CD4-positive, alpha-beta T cell treated with Interleukin-4 for 4 hours (primary cell): ENCODE measurements around the gene STOX2.

Source experiments
- DNase-seq: peaks from one replicate; pipeline ENCODE4 v3.0.0-alpha.2; 2020

STOX2 gene

GRCh38 chr4:183905081-183905592, at the start of gene STOX2:
Gene STOX2, plus strand, starts transcription at chr4:183905307. Its CDS starts 1,484 bp downstream, at chr4:183906791.
- DNase-seq, result no peak

- DNase-seq, result no peak
These were observed 49.5 kb upstream of the STOX2 start for GRCh38 chr4:183855323-183856190.

GRCh38 chr4:183857040-183857439, 48.1 kb upstream of the STOX2 start:
- DNase-seq, result no peak

- no peak for DNase-seq
These were observed 47.0 kb upstream of the STOX2 start for GRCh38 chr4:183858011-183858615.

- DNase-seq, result no peak
These were observed 45.0 kb upstream of the STOX2 start for GRCh38 chr4:183860119-183860518.

GRCh38 chr4:183860731-183861130, 44.4 kb upstream of the STOX2 start:
- DNase-seq, result no peak

GRCh38 chr4:183861426-183861825, 43.7 kb upstream of the STOX2 start:
- DNase-seq, result no peak

GRCh38 chr4:183863155-183863825, 41.8 kb upstream of the STOX2 start:
- no peak for DNase-seq

GRCh38 chr4:183867247-183867646, 37.9 kb upstream of the STOX2 start:
- no peak for DNase-seq

- no peak for DNase-seq
These were observed 34.1 kb upstream of the STOX2 start for GRCh38 chr4:183870997-183871396.

GRCh38 chr4:183871581-183871980, 33.5 kb upstream of the STOX2 start:
- DNase-seq, result no peak

GRCh38 chr4:183872531-183872930, 32.6 kb upstream of the STOX2 start:
- no peak for DNase-seq

GRCh38 chr4:183873409-183874185, 31.5 kb upstream of the STOX2 start:
- DNase-seq, result no peak

- no peak for DNase-seq
These were observed 29.8 kb upstream of the STOX2 start for GRCh38 chr4:183875251-183875825.

GRCh38 chr4:183876268-183876934, 28.7 kb upstream of the STOX2 start:
- no peak for DNase-seq

GRCh38 chr4:183878251-183878970, 26.7 kb upstream of the STOX2 start:
- no peak for DNase-seq

- DNase-seq, result no peak
These were observed 19.8 kb upstream of the STOX2 start for GRCh38 chr4:183885205-183885720.

GRCh38 chr4:183887351-183887750, 17.8 kb upstream of the STOX2 start:
- no peak for DNase-seq

GRCh38 chr4:183888564-183888963, 16.5 kb upstream of the STOX2 start:
- DNase-seq, result no peak

- DNase-seq, result no peak
These were observed 15.9 kb upstream of the STOX2 start for GRCh38 chr4:183889190-183889589.

GRCh38 chr4:183897193-183897592, 7.9 kb upstream of the STOX2 start:
- DNase-seq, result no peak
